HL-60 (cell line): ENCODE measurements around the gene TAF7L.

Experiments used
- DNase-seq, 2 experiments: peaks; one replicate each; pipeline ENCODE4 v3.0.0-alpha.2; 2010 to 2020; ENCODE audit warnings: low read depth in 1 of 2, low spot score in 1 of 2
- H3K27ac ChIP-seq: fragments of 250-450 bp; sonication (Bioruptor Pico); replicated peaks from 2 replicates; pipeline ENCODE4 v1.5.1; 2020; ENCODE audit warnings: mild to moderate bottlenecking, moderate library complexity
- H3K27me3 ChIP-seq: fragments of 250-450 bp; sonication (Bioruptor Pico); 2 replicates; pipeline ENCODE4 v1.5.1; 2021; ENCODE audit warnings: mild to moderate bottlenecking, moderate library complexity; ENCODE audit not compliant: insufficient read depth, poor library complexity, severe bottlenecking
- H3K4me3 ChIP-seq: replicated peaks from 2 replicates; pipeline ENCODE4 v1.5.1; 2011; ENCODE audit warnings: mild to moderate bottlenecking, control low read depth, low read length; ENCODE audit not compliant: insufficient read depth
- CTCF ChIP-seq: IDR thresholded peaks from one replicate; pipeline ENCODE4 v1.5.1; 2011; ENCODE audit warnings: low read length, control low read depth, inconsistent platforms; ENCODE audit not compliant: insufficient read depth
- GABPA ChIP-seq: IDR thresholded peaks from 2 replicates; pipeline ENCODE4 v1.6.1; 2012; ENCODE audit warnings: low read depth
- POLR2AphosphoS5 ChIP-seq: IDR thresholded peaks from 2 replicates; pipeline ENCODE4 v1.6.1; 2012; ENCODE audit warnings: low read depth
- REST ChIP-seq: IDR thresholded peaks from 2 replicates; pipeline ENCODE4 v1.6.1; 2012; ENCODE audit warnings: low read depth; ENCODE audit not compliant: insufficient replicate concordance
- SPI1 ChIP-seq: IDR thresholded peaks from 2 replicates; pipeline ENCODE4 v1.6.1; 2012; ENCODE audit warnings: low read depth, mild to moderate bottlenecking, borderline replicate concordance

Gene TAF7L

GRCh38 chrX:101229170-101229569, 62.0 kb downstream of the TAF7L start:
- H3K27me3 ChIP-seq, result no peaks in the 10 kb centered on the region
- no peak overlapping the region for H3K4me3 ChIP-seq
- H3K27ac ChIP-seq, result no peak overlapping the region
- no peak for TF ChIP-seq SPI1
- no peak for TF ChIP-seq GABPA
- TF ChIP-seq REST, result no peak
- TF ChIP-seq CTCF, result no peak
- no peak for TF ChIP-seq POLR2AphosphoS5
- DNase-seq, result no peak

- TF ChIP-seq POLR2AphosphoS5, result no peak
- no peak for TF ChIP-seq SPI1
- no peak for TF ChIP-seq GABPA
- TF ChIP-seq CTCF, result no peak
- TF ChIP-seq REST, result no peak
- no peak for DNase-seq
- H3K27ac ChIP-seq, result no peak overlapping the region
- no peak overlapping the region for H3K4me3 ChIP-seq
- H3K27me3 ChIP-seq, result no peaks in the 10 kb centered on the region
Measured at GRCh38 chrX:101223226-101223625, 67.9 kb downstream of the TAF7L start.

- no peak overlapping the region for H3K27ac ChIP-seq
- no peak overlapping the region for H3K4me3 ChIP-seq
- H3K27me3 ChIP-seq, result no peaks in the 10 kb centered on the region
- no peak for DNase-seq
- TF ChIP-seq GABPA (no peak), CTCF (no peak), POLR2AphosphoS5 (no peak), REST (no peak), SPI1 (no peak)
Measured at GRCh38 chrX:101220662-101221260, 70.4 kb downstream of the TAF7L start.
